ENCODE measurements around the gene PTPRQ.

Gene PTPRQ

DNA sequence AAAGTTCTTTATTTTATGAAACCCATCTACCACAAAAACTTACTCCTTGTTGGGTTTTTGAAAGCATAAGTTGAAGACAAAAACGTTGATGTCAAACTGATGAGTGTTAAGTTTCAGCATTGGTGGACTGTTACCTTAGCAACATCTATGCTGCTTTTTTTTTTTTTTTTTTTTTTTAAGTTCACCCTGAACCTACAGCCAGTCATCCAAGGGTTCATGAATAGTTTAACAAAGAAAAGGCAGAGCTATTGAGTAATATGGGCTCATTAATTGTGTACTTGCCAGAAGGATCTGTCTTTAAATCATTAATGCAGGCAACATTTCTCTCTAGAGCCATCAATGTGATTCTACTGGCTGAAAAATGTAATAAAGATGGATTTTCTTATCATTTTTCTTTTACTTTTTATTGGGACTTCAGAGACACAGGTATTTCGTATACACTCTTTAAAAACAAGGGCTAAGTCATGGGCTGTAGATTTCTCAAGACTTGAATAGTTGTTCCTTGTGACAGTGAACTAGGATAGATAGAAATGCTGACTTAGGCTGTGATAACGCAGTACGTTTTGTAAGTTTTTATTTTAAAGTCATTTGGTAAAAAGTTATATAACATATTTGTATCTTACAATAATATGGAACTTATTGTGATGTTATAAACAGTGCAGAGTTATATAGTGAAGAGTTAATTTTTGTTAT lies at the start of gene PTPRQ:
PTPRQ (plus strand) TSS at position 262 of the 693 bp plus-strand sequence; CDS start at position 373, 111 bp downstream.
- no peak for DNase-seq (ENCODE audit: low read depth)
- TF ChIP-seq, protein P1, sequence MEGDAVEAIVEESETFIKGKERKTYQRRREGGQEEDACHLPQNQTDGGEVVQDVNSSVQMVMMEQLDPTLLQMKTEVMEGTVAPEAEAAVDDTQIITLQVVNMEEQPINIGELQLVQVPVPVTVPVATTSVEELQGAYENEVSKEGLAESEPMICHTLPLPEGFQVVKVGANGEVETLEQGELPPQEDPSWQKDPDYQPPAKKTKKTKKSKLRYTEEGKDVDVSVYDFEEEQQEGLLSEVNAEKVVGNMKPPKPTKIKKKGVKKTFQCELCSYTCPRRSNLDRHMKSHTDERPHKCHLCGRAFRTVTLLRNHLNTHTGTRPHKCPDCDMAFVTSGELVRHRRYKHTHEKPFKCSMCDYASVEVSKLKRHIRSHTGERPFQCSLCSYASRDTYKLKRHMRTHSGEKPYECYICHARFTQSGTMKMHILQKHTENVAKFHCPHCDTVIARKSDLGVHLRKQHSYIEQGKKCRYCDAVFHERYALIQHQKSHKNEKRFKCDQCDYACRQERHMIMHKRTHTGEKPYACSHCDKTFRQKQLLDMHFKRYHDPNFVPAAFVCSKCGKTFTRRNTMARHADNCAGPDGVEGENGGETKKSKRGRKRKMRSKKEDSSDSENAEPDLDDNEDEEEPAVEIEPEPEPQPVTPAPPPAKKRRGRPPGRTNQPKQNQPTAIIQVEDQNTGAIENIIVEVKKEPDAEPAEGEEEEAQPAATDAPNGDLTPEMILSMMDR (conservative IDR thresholded peaks at IDR 0.05; ENCODE audit: low read depth, low read length): no peak
- no peak within 1 kb of the TSS for H3K4me3 ChIP-seq (ENCODE audit: low read length)

GRCh38 chr12:80400571-80400991 lies 43.5 kb upstream of the PTPRQ start:
- H3K4me3 ChIP-seq (ENCODE audit: low read length): peak overlapping the region; percentile 51
- DNase-seq (ENCODE audit: low read depth): no peak
- TF ChIP-seq, protein P1 (conservative IDR thresholded peaks at IDR 0.05; ENCODE audit: low read depth, low read length): no peak

- TF ChIP-seq, protein P1 (conservative IDR thresholded peaks at IDR 0.05; ENCODE audit: low read depth, low read length): no peak
- peak overlapping the region; percentile 51 for H3K4me3 ChIP-seq (ENCODE audit: low read length)
- no peak for DNase-seq (ENCODE audit: low read depth)
Observed at GRCh38 chr12:80401191-80401590, 42.8 kb upstream of the PTPRQ start.

DNA sequence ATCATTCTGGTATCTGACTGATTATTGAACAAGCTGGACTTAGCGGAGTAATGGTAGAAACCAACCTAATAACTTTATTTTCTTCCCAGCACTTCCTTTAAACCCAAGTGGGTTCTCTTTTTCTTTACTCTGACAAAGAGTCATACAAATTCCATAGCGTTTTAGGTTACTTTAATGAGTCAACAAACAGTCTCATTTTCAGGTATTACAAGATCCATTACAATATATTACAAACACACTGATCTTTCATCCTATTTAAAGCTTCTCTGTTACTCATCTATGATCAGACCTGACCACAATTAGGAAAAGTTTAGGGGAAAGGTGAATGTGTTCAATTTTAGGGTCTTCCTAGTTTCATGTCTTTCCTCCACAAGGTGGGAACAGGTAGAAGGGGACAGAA lies 39.4 kb upstream of the PTPRQ start:
- no peak for DNase-seq (ENCODE audit: low read depth)
- no peak overlapping the region for H3K4me3 ChIP-seq (ENCODE audit: low read length)
- TF ChIP-seq, protein P1 (conservative IDR thresholded peaks at IDR 0.05; ENCODE audit: low read depth, low read length): no peak

DNA sequence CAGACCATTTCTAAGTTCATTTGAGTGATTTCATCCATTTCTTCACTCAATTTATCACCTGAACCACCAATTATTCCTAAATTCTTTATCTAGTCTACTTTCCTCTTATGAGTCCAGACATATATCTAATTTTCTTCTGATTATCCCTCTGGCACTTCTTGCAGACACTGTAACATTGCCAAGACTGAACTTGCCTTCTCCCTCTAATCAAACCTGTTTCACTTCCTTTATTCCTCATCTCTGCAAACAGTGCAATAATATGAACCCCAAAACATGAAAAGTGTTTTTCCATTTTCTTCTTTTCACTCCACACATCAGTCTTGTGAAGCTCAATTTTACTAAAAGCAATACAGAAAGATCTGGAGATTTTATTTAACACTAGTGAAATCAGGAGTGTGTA lies 37.8 kb upstream of the PTPRQ start:
- no peak for DNase-seq (ENCODE audit: low read depth)
- no peak overlapping the region for H3K4me3 ChIP-seq (ENCODE audit: low read length)
- TF ChIP-seq, protein P1 (conservative IDR thresholded peaks at IDR 0.05; ENCODE audit: low read depth, low read length): no peak

DNA sequence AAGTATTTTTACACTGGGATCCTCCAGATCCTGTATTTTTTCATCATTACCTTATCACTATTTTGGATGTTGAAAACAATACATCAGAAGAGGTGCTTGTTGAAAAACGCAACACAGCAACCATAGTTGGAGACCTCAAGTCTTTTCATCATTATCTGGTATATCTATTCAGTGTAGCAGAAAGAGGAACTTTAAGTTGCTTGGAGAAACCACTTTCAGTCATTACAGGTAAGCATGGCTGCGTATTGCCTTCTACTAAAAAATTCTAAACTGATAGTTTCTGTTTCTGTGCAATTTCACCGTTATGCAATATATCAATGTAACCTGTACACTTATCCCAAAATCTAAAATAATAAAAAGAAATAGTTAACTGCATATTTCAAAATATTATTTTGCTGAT lies 32.2 kb upstream of the PTPRQ start:
- H3K4me3 ChIP-seq (ENCODE audit: low read length): no peak overlapping the region
- TF ChIP-seq, protein P1 (conservative IDR thresholded peaks at IDR 0.05; ENCODE audit: low read depth, low read length): no peak

GRCh38 chr12:80412343-80412953 lies 31.6 kb upstream of the PTPRQ start:
- DNase-seq (ENCODE audit: low read depth): no peak
- TF ChIP-seq, protein P1 (conservative IDR thresholded peaks at IDR 0.05; ENCODE audit: low read depth, low read length): peak; percentile 70
- H3K4me3 ChIP-seq (ENCODE audit: low read length): no peak overlapping the region

More for the DNA sequence above, 32.2 kb upstream of the PTPRQ start:
- no peak for DNase-seq (ENCODE audit: low read depth)

Measured in retinal pigment epithelial cell (primary cell).